ENCODE measurements around the gene GCC2.
"Not testable (repeated sequence)": the region's sequence is repeated elsewhere in the genome, so short reads cannot be mapped to it uniquely, and the experiment has no call there.

Gene GCC2

GRCh38 chr2:108477099-108477498 lies 28.1 kb downstream of the GCC2 start:
- no peak for DNase-seq (ENCODE audit: extremely low read depth, low read depth)
- no peak overlapping the region for H3K4me3 ChIP-seq (replicated peaks; ENCODE audit: low read depth, low read length)
- no peak for TF ChIP-seq CTCF (IDR thresholded peaks at IDR 0.05; ENCODE audit: low read depth, low read length, missing control alignments)

- DNase-seq (ENCODE audit: extremely low read depth, low read depth), result no peak
- H3K4me3 ChIP-seq (replicated peaks; ENCODE audit: low read depth, low read length), result no peak overlapping the region
- TF ChIP-seq CTCF (IDR thresholded peaks at IDR 0.05; ENCODE audit: low read depth, low read length, missing control alignments), result no peak
Measured at GRCh38 chr2:108485253-108485652, 36.2 kb downstream of the GCC2 start.

GRCh38 chr2:108490506-108491122 lies 41.6 kb downstream of the GCC2 start:
- TF ChIP-seq CTCF (IDR thresholded peaks at IDR 0.05; ENCODE audit: low read depth, low read length, missing control alignments), result no peak
- no peak overlapping the region for H3K4me3 ChIP-seq (replicated peaks; ENCODE audit: low read depth, low read length)
- no peak for DNase-seq (ENCODE audit: extremely low read depth, low read depth)

GRCh38 chr2:108491848-108492247 lies 42.8 kb downstream of the GCC2 start:
- no peak for TF ChIP-seq CTCF (IDR thresholded peaks at IDR 0.05; ENCODE audit: low read depth, low read length, missing control alignments)
- no peak overlapping the region for H3K4me3 ChIP-seq (replicated peaks; ENCODE audit: low read depth, low read length)
- DNase-seq (ENCODE audit: extremely low read depth, low read depth), result no peak

- peak; percentile 11 for DNase-seq (ENCODE audit: extremely low read depth, low read depth)
- no peak overlapping the region for H3K4me3 ChIP-seq (replicated peaks; ENCODE audit: low read depth, low read length)
- TF ChIP-seq CTCF (IDR thresholded peaks at IDR 0.05; ENCODE audit: low read depth, low read length, missing control alignments), result no peak
Measured at GRCh38 chr2:108492364-108492763, 43.4 kb downstream of the GCC2 start.

- H3K4me3 ChIP-seq (replicated peaks; ENCODE audit: low read depth, low read length); DNase-seq (ENCODE audit: extremely low read depth, low read depth): not testable (repeated sequence)
Measured at GRCh38 chr2:108496167-108496566, 47.2 kb downstream of the GCC2 start.

GRCh38 chr2:108507620-108508019 lies 58.6 kb downstream of the GCC2 start:
- DNase-seq (ENCODE audit: extremely low read depth, low read depth); H3K4me3 ChIP-seq (replicated peaks; ENCODE audit: low read depth, low read length): not testable (repeated sequence)

GRCh38 chr2:108512431-108512830 lies 63.4 kb downstream of the GCC2 start:
- not testable (repeated sequence) for DNase-seq (ENCODE audit: extremely low read depth, low read depth); H3K4me3 ChIP-seq (replicated peaks; ENCODE audit: low read depth, low read length)

GRCh38 chr2:108514478-108514877 lies 65.5 kb downstream of the GCC2 start:
- H3K4me3 ChIP-seq (replicated peaks; ENCODE audit: low read depth, low read length); DNase-seq (ENCODE audit: extremely low read depth, low read depth): not testable (repeated sequence)

- H3K4me3 ChIP-seq (replicated peaks; ENCODE audit: low read depth, low read length); DNase-seq (ENCODE audit: extremely low read depth, low read depth): not testable (repeated sequence)
Measured at GRCh38 chr2:108524688-108525087, 75.7 kb downstream of the GCC2 start.

- H3K4me3 ChIP-seq (replicated peaks; ENCODE audit: low read depth, low read length); DNase-seq (ENCODE audit: extremely low read depth, low read depth): not testable (repeated sequence)
Measured at GRCh38 chr2:108525258-108525657, 76.3 kb downstream of the GCC2 start.

Data from HFF-Myc (cell line).